Measurements from ENCODE around the gene BANF2. TPM values are rescaled to one million over a fixed set of nuclear protein-coding genes. Genes with fewer than 3 reads are reported as not detected.

BANF2 gene
- total and polyA plus RNA-seq, 12 donors, result not detected

DNA sequence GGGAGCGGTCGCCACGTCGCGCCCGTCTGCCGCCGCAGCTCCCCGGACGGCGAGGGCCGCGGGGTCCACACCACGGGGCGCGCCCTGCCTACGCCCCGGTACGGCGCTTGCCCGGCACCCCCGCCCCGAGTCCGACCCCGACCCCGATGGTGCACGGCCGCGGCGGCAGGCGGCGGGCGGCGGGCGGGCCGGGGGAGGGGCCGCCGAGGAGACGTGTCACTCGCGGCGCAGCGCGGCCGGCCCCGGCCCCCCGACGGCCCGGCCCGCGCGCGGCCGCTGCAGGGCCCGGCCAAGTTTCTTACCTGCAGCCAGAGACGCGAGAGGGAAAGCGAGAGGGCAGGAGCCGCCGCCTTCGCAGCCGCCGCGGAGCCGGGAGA lies 18.1 kb upstream of the BANF2 start:
- WGBS, 2 donors, result 1% methylated on average over 63 to 65 of the region's 65 CpGs
- peaks cover 0 to 5% (median 0%) of the 10 kb centered on the region in 7 donors for H3K27me3 ChIP-seq
- ATAC-seq, result no peak
- peaks cover 6 to 44% (median 18%) of the 10 kb centered on the region in 9 donors for H3K4me1 ChIP-seq
- peak overlapping the region; percentile 65 to 87 (median 82) for H3K4me3 ChIP-seq
- peaks cover 0 to 6% (median 0%) of the 10 kb centered on the region in 11 donors for H3K9me3 ChIP-seq
- H3K27ac ChIP-seq, result peak overlapping the region; percentile 73 to 100 (median 94)
- TF ChIP-seq, protein P1, sequence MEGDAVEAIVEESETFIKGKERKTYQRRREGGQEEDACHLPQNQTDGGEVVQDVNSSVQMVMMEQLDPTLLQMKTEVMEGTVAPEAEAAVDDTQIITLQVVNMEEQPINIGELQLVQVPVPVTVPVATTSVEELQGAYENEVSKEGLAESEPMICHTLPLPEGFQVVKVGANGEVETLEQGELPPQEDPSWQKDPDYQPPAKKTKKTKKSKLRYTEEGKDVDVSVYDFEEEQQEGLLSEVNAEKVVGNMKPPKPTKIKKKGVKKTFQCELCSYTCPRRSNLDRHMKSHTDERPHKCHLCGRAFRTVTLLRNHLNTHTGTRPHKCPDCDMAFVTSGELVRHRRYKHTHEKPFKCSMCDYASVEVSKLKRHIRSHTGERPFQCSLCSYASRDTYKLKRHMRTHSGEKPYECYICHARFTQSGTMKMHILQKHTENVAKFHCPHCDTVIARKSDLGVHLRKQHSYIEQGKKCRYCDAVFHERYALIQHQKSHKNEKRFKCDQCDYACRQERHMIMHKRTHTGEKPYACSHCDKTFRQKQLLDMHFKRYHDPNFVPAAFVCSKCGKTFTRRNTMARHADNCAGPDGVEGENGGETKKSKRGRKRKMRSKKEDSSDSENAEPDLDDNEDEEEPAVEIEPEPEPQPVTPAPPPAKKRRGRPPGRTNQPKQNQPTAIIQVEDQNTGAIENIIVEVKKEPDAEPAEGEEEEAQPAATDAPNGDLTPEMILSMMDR (IDR thresholded peaks at IDR 0.05), result no peak
- intact Hi-C loops (cut with DNase I), result loop anchor here in 9 of 10 donors (1.0 to 10.0 kb wide), 14 partner anchors 73 to 283 kb away; partner anchors contain the start of genes DSTN (in 1 of the 9), MGME1 (in 1 of the 9) and SNX5 (in 1 of the 9)
- H3K36me3 ChIP-seq, result peaks cover 0 to 33% (median 2%) of the 10 kb centered on the region in 9 donors
- DNase-seq, result no peak

- H3K27me3 ChIP-seq, result peaks cover 0 to 5% (median 0%) of the 10 kb centered on the region in 7 donors
- peaks cover 6 to 38% (median 17%) of the 10 kb centered on the region in 9 donors for H3K4me1 ChIP-seq
- H3K27ac ChIP-seq, result peak within 1 kb of the TSS; percentile 73 to 100 (median 94)
- H3K36me3 ChIP-seq, result peaks cover 0 to 27% (median 0%) of the 10 kb centered on the region in 9 donors
- H3K4me3 ChIP-seq, result peak within 1 kb of the TSS; percentile 65 to 87 (median 82)
- WGBS, 2 donors, result 0 to 1% methylated on average over 58 to 79 of the region's 79 CpGs
- intact Hi-C loops (cut with DNase I), result loop anchor here in 8 of 10 donors (2.0 to 10.0 kb wide), 12 partner anchors 73 to 283 kb away; partner anchors contain the start of genes DSTN (in 1 of the 8), MGME1 (in 1 of the 8) and SNX5 (in 1 of the 8)
- DNase-seq (peak; percentile 98 to 99), ATAC-seq (peak; percentile 95 to 99 (median 98))
- peaks cover 0 to 8% (median 0%) of the 10 kb centered on the region in 11 donors for H3K9me3 ChIP-seq
- TF ChIP-seq, protein P1 (IDR thresholded peaks at IDR 0.05), result peak; percentile 38 to 82 (median 65)
These were observed 17.5 kb upstream of the BANF2 start, which contains the start of gene RRBP1 for GRCh38 chr20:17682103-17682888. Gene RRBP1, minus strand, starts transcription at chr20:17682242. Its CDS starts 21,735 bp downstream, at chr20:17660507.

GRCh38 chr20:17682889-17683198 lies 16.9 kb upstream of the BANF2 start:
- DNase-seq, result no peak
- H3K4me3 ChIP-seq, result peak overlapping the region; percentile 48 to 87 (median 80)
- peaks cover 0 to 5% (median 0%) of the 10 kb centered on the region in 7 donors for H3K27me3 ChIP-seq
- intact Hi-C loops (cut with DNase I), result loop anchor here in 8 of 10 donors (2.0 to 10.0 kb wide), 12 partner anchors 72 to 282 kb away; partner anchors contain the start of genes DSTN (in 1 of the 8), MGME1 (in 1 of the 8) and SNX5 (in 1 of the 8)
- peaks cover 6 to 35% (median 17%) of the 10 kb centered on the region in 9 donors for H3K4me1 ChIP-seq
- peak overlapping the region in 9 of 10 donors; percentile 19 to 97 (median 88) for H3K27ac ChIP-seq
- no peak for ATAC-seq
- WGBS, 2 donors, result 35 to 42% methylated on average over 10 of the region's 10 CpGs
- peaks cover 0 to 22% (median 0%) of the 10 kb centered on the region in 9 donors for H3K36me3 ChIP-seq
- H3K9me3 ChIP-seq, result peaks cover 0 to 13% (median 0%) of the 10 kb centered on the region in 11 donors
- TF ChIP-seq, protein P1 (IDR thresholded peaks at IDR 0.05), result no peak
